Smooth muscle cell (in vitro differentiated cells): ENCODE results near the gene RAB11FIP5. TPM values are rescaled to one million over a fixed set of nuclear protein-coding genes. Genes with fewer than 3 reads are reported as not detected.

ENCODE experiments used
- DNase-seq: peaks from one replicate; lab custom pipeline; 2025; ENCODE audit not compliant: unreplicated experiment; lab: John Stamatoyannopoulos, UW
- H2AFZ ChIP-seq: fragments of 200-600 bp; sonication (generic); 2 replicates; pipeline ENCODE4 v1.6.0; 2016; ENCODE audit warnings: antibody characterized with exemption, low read depth, mild to moderate bottlenecking
- H3F3A ChIP-seq: fragments of 200-600 bp; sonication (generic); 2 replicates; pipeline ENCODE4 v1.6.0; 2017; ENCODE audit warnings: antibody characterized with exemption, low read depth
- H3K27ac ChIP-seq: fragments of 200-600 bp; sonication (generic); 2 replicates; pipeline ENCODE4 v1.5.1; 2016; ENCODE audit warnings: low read depth, mild to moderate bottlenecking
- H3K27me3 ChIP-seq: fragments of 200-600 bp; sonication (generic); 2 replicates; pipeline ENCODE4 v1.6.1; 2016; ENCODE audit warnings: low read depth, mild to moderate bottlenecking
- H3K36me3 ChIP-seq: fragments of 200-600 bp; sonication (generic); 2 replicates; pipeline ENCODE4 v1.5.1; 2016; ENCODE audit warnings: low read depth
- H3K4me1 ChIP-seq: fragments of 200-600 bp; sonication (generic); 2 replicates; pipeline ENCODE4 v1.5.1; 2016; ENCODE audit warnings: low read depth
- H3K4me2 ChIP-seq: fragments of 200-600 bp; sonication (generic); 2 replicates; pipeline ENCODE4 v1.6.0; 2016; ENCODE audit warnings: mild to moderate bottlenecking
- H3K4me3 ChIP-seq: fragments of 200-600 bp; sonication (generic); 2 replicates; pipeline ENCODE4 v1.5.1; 2016; ENCODE audit warnings: mild to moderate bottlenecking
- H3K79me2 ChIP-seq: fragments of 200-600 bp; sonication (generic); 2 replicates; pipeline ENCODE4 v1.6.0; 2016; ENCODE audit warnings: low read depth, mild to moderate bottlenecking
- H3K9ac ChIP-seq: fragments of 200-600 bp; sonication (generic); 2 replicates; pipeline ENCODE4 v1.6.0; 2016; ENCODE audit warnings: low read depth
- H3K9me3 ChIP-seq: fragments of 200-600 bp; sonication (generic); replicated peaks from 2 replicates; pipeline ENCODE4 v1.5.1; 2016; ENCODE audit warnings: low read depth
- H4K20me1 ChIP-seq: fragments of 200-600 bp; sonication (generic); 2 replicates; pipeline ENCODE4 v1.6.0; 2016; ENCODE audit warnings: low read depth
- WGBS: methylation state at CpG from one replicate; pipeline ENCODE4 v1.1.7; 2016; ENCODE audit warnings: low lambda C conversion rate; 5-methylcytosine and 5-hydroxymethylcytosine counted together
- polyA plus RNA-seq: library from polyadenylated mRNA; unstranded; fragments of >200 nt; fragmentation: Nextera tagmentation; extraction: Ambion mirVana; gene quantifications from 2 replicates; pipeline ENCODE4 v1.2.1, GENCODE V29; 2016
- total RNA-seq: library from RNA; depleted of rRNA; stranded (reverse); fragments of >200 nt; gene quantifications from 2 replicates; pipeline ENCODE4 v1.2.3, GENCODE V29; 2014
- TF ChIP-seq, protein P1 (sequence below): fragments of 200-600 bp; sonication (generic); IDR thresholded peaks from 2 replicates; pipeline ENCODE4 v1.5.1; 2017; ENCODE audit warnings: borderline replicate concordance, mild to moderate bottlenecking, antibody characterized with exemption; ENCODE audit not compliant: insufficient read depth, poor library complexity, severe bottlenecking

The RAB11FIP5 gene
- total and polyA plus RNA-seq, 2 experiments from 2014 or later = 23.3 to 31.3 TPM

DNA sequence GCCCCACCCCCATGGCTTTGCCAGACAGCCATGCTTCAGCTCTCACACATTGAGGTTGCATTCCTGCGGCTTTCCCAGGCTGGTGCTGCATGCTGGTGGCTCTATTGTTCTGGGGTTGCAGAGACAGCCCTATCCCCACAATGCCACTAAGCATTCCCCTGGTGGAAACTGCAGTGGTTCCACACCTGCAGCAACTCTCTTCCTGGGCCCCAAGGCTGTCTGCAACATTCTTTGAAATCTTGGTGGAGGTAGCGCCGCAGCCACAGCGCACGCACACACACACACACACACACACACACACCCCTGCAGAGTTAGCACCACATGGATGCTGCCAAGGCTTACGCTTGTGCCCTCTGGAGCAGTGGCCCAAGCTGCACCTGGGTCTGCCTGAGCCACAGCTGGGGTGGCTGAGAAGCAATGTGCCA, 62.6 kb downstream of the RAB11FIP5 start:
- H3F3A ChIP-seq = no peaks in the 10 kb centered on the region
- no peak for DNase-seq
- H3K4me3 ChIP-seq = no peak overlapping the region
- no peaks in the 10 kb centered on the region for H3K9me3 ChIP-seq
- H3K4me2 ChIP-seq = no peak overlapping the region
- no peak overlapping the region for H2AFZ ChIP-seq
- peaks cover 19% of the 10 kb centered on the region for H4K20me1 ChIP-seq
- H3K4me1 ChIP-seq = peaks cover 12% of the 10 kb centered on the region
- no peaks in the 10 kb centered on the region for H3K79me2 ChIP-seq
- no peak overlapping the region for H3K27ac ChIP-seq
- no peaks in the 10 kb centered on the region for H3K36me3 ChIP-seq
- H3K27me3 ChIP-seq = no peaks in the 10 kb centered on the region
- TF ChIP-seq, protein P1, sequence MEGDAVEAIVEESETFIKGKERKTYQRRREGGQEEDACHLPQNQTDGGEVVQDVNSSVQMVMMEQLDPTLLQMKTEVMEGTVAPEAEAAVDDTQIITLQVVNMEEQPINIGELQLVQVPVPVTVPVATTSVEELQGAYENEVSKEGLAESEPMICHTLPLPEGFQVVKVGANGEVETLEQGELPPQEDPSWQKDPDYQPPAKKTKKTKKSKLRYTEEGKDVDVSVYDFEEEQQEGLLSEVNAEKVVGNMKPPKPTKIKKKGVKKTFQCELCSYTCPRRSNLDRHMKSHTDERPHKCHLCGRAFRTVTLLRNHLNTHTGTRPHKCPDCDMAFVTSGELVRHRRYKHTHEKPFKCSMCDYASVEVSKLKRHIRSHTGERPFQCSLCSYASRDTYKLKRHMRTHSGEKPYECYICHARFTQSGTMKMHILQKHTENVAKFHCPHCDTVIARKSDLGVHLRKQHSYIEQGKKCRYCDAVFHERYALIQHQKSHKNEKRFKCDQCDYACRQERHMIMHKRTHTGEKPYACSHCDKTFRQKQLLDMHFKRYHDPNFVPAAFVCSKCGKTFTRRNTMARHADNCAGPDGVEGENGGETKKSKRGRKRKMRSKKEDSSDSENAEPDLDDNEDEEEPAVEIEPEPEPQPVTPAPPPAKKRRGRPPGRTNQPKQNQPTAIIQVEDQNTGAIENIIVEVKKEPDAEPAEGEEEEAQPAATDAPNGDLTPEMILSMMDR = no peak
- 91% methylated on average over 6 of the region's 6 CpGs for WGBS
- H3K9ac ChIP-seq = no peak overlapping the region

DNA sequence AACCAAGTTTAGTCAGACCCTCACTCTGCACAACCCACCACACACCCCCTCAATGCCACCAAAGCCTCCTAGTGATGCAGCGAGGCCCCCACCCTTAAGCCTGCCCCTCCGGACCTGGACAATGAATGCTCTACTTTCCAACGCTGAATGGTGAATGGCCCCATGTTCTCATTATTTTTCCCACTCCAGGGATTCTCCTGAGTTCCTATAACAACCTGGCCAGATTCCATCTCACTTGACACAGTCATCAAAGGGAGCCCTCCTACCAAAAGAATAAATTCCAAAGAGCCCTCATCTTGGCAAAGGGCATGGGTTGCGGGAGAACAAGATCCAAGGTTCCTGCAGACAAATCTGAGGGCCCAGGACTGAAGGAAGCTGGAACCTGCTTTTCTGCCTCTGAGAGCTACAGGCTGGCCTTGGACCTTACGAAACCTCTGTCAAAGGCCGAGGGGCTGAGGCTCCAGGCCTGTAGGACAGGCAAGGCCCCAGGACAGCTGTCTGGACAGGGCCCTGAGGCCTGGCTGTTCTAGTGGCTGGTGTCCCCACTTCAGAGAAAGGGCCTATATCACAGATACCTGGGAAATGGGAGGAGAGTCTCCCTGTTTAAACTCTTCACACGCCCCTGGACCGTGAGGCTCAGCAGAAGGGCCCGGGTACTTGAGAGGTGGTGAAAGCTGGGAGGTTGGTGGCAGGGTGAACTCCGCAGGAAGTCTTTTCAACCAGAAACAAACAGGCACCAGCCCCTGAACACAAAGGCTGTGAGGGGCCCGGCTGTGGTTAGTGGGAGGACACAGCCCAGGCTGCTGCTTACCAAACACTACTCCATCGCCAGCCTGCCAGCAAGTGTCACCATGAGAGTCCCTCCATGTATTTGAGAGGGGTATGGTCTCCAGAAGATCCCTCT, 68.6 kb downstream of the RAB11FIP5 start:
- 89% methylated on average over 12 of the region's 12 CpGs for WGBS
- Histone ChIP-seq H3K27me3 (no peaks in the 10 kb centered on the region), H4K20me1 (peaks cover 11% of the 10 kb centered on the region), H3K4me2 (no peak overlapping the region), H3K4me1 (peaks cover 5% of the 10 kb centered on the region), H2AFZ (no peak overlapping the region), H3K9me3 (no peaks in the 10 kb centered on the region), H3F3A (no peaks in the 10 kb centered on the region), H3K36me3 (no peaks in the 10 kb centered on the region), H3K4me3 (no peak overlapping the region), H3K79me2 (no peaks in the 10 kb centered on the region), H3K27ac (no peak overlapping the region), H3K9ac (no peak overlapping the region)
- TF ChIP-seq, protein P1 = no peak
- no peak for DNase-seq

DNA sequence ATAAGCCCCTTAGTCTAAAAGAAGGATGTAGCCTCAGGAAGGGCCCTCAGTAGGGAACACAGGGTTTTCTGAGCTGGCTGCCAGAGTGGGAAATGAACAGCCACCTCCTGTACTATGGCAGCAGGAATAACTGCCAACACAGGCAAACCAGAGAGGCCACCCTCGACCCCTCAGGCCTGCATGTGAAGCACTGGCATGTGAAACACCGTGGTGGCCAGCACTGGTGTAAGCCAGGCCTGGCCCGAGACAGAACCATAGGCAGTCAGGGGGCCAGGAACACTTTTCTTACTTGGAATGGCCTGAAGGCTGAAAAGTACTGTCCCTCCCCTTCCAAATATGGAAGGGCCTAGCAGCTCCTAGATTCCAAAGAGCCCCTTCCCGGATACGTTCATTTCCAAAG, 69.5 kb downstream of the RAB11FIP5 start:
- no peaks in the 10 kb centered on the region for H3F3A ChIP-seq
- H4K20me1 ChIP-seq = peaks cover 3% of the 10 kb centered on the region
- WGBS = 58% methylated on average over 5 of the region's 5 CpGs
- TF ChIP-seq, protein P1 = no peak
- no peak for DNase-seq
- peaks cover 5% of the 10 kb centered on the region for H3K4me1 ChIP-seq
- H3K4me2 ChIP-seq = no peak overlapping the region
- no peaks in the 10 kb centered on the region for H3K9me3 ChIP-seq
- H2AFZ ChIP-seq = no peak overlapping the region
- no peaks in the 10 kb centered on the region for H3K36me3 ChIP-seq
- no peaks in the 10 kb centered on the region for H3K79me2 ChIP-seq
- H3K27me3 ChIP-seq = no peaks in the 10 kb centered on the region
- no peak overlapping the region for H3K4me3 ChIP-seq
- no peak overlapping the region for H3K27ac ChIP-seq
- no peak overlapping the region for H3K9ac ChIP-seq
